WERI-Rb-1 (cell line): ENCODE data around the gene CGB7.
"Not testable (repeated sequence)": the region's sequence is repeated elsewhere in the genome, so short reads cannot be mapped to it uniquely, and the experiment has no call there.

ENCODE experiments used
- DNase-seq: peaks from one replicate; pipeline ENCODE4 v3.0.0-alpha.2; 2020
- H3K27ac ChIP-seq: fragments of 250-450 bp; sonication (Bioruptor Pico); 2 replicates; pipeline ENCODE4 v1.5.1; 2020; ENCODE audit warnings: mild to moderate bottlenecking, moderate library complexity
- H3K27me3 ChIP-seq: fragments of 250-450 bp; sonication (Bioruptor Pico); 2 replicates; pipeline ENCODE4 v1.5.1; 2021; ENCODE audit warnings: mild to moderate bottlenecking, low read depth, moderate library complexity; ENCODE audit not compliant: insufficient read depth, severe bottlenecking
- H3K36me3 ChIP-seq: fragments of 250-450 bp; sonication (Bioruptor Pico); 2 replicates; pipeline ENCODE4 v1.5.1; 2020; ENCODE audit warnings: mild to moderate bottlenecking, moderate library complexity
- H3K4me3 ChIP-seq: 2 replicates; pipeline ENCODE4 v1.5.1; 2011; ENCODE audit warnings: low read depth, mild to moderate bottlenecking, control low read depth, low read length
- H3K9me3 ChIP-seq: fragments of 250-450 bp; sonication (Bioruptor Pico); 2 replicates; pipeline ENCODE4 v1.5.1; 2021; ENCODE audit warnings: mild to moderate bottlenecking, moderate library complexity; ENCODE audit not compliant: severe bottlenecking
- CTCF ChIP-seq: IDR thresholded peaks from 2 replicates; pipeline ENCODE4 v1.5.1; 2011; ENCODE audit warnings: low read depth, mild to moderate bottlenecking, control low read depth, inconsistent platforms, low read length

CGB7 gene

GRCh38 chr19:49036815-49037214, 20.7 kb downstream of the CGB7 start, which contains the start of gene CGB1:
CGB1 (minus strand) TSS chr19:49036895; CDS start chr19:49036711, 184 bp downstream.
- not testable (repeated sequence) for H3K4me3 ChIP-seq, H3K27ac ChIP-seq

GRCh38 chr19:49031642-49032301, 25.8 kb downstream of the CGB7 start, which contains the start of gene CGB2:
CGB2 (plus strand) TSS chr19:49031890; CDS start chr19:49032096, 206 bp downstream.
- TF ChIP-seq CTCF: peak; percentile 30; the same call in 1 of the 2 replicates
- not testable (repeated sequence) for H3K36me3 ChIP-seq, H3K27me3 ChIP-seq, DNase-seq, H3K27ac ChIP-seq, H3K4me3 ChIP-seq, H3K9me3 ChIP-seq

More at GRCh38 chr19:49036815-49037214, 20.7 kb downstream of the CGB7 start, which contains the start of gene CGB1:
- peak; percentile 51 for TF ChIP-seq CTCF
- not testable (repeated sequence) for H3K27me3 ChIP-seq, H3K9me3 ChIP-seq, H3K36me3 ChIP-seq
- DNase-seq: peak; percentile 42

GRCh38 chr19:49030323-49030722, 27.2 kb downstream of the CGB7 start:
- not testable (repeated sequence) for H3K36me3 ChIP-seq

GRCh38 chr19:49029749-49030148, 27.8 kb downstream of the CGB7 start:
- H3K36me3 ChIP-seq, H3K9me3 ChIP-seq, DNase-seq, H3K4me3 ChIP-seq, H3K27ac ChIP-seq, H3K27me3 ChIP-seq: not testable (repeated sequence)

More at GRCh38 chr19:49030323-49030722, 27.2 kb downstream of the CGB7 start:
- H3K4me3 ChIP-seq, H3K27ac ChIP-seq, H3K9me3 ChIP-seq, H3K27me3 ChIP-seq, DNase-seq: not testable (repeated sequence)

- H3K27me3 ChIP-seq, H3K36me3 ChIP-seq, H3K9me3 ChIP-seq, H3K27ac ChIP-seq, DNase-seq, H3K4me3 ChIP-seq: not testable (repeated sequence)
Observed at GRCh38 chr19:49028686-49029085, 28.9 kb downstream of the CGB7 start.

- H3K9me3 ChIP-seq, H3K36me3 ChIP-seq, H3K4me3 ChIP-seq, H3K27ac ChIP-seq, DNase-seq, H3K27me3 ChIP-seq: not testable (repeated sequence)
Observed at GRCh38 chr19:49025599-49025998, 31.9 kb downstream of the CGB7 start.

GRCh38 chr19:49025088-49025487, 32.5 kb downstream of the CGB7 start:
- H3K27me3 ChIP-seq, H3K9me3 ChIP-seq, H3K4me3 ChIP-seq, H3K27ac ChIP-seq, H3K36me3 ChIP-seq, DNase-seq: not testable (repeated sequence)

GRCh38 chr19:49024233-49024632, 33.3 kb downstream of the CGB7 start, which contains the start of gene CGB3:
CGB3 (minus strand) TSS chr19:49024333; CDS start chr19:49023971, 362 bp downstream.
- H3K9me3 ChIP-seq, H3K27ac ChIP-seq, DNase-seq, H3K4me3 ChIP-seq, H3K27me3 ChIP-seq, H3K36me3 ChIP-seq: not testable (repeated sequence)

- H3K27ac ChIP-seq: no peak overlapping the region
- H3K4me3 ChIP-seq: no peak overlapping the region
- H3K27me3 ChIP-seq: no peaks in the 10 kb centered on the region
- no peak for TF ChIP-seq CTCF
- no peak for DNase-seq
- no peaks in the 10 kb centered on the region for H3K9me3 ChIP-seq
- H3K36me3 ChIP-seq: no peaks in the 10 kb centered on the region
Observed at GRCh38 chr19:49022116-49022515, 35.4 kb downstream of the CGB7 start.
